Astrocyte of the spinal cord (primary cell): ENCODE data around the gene GYS1.

Experiments used
- DNase-seq: peaks from one replicate; pipeline ENCODE4 v3.0.0; 2011; ENCODE audit warnings: low read depth, low spot score
- H3K4me3 ChIP-seq: 2 replicates; pipeline ENCODE4 v1.5.1; 2011; ENCODE audit warnings: low read depth, mild to moderate bottlenecking, low read length, moderate library complexity
- in situ Hi-C: cut with HindIII; loops from 2 replicates; pipeline ENCODE4 v1.10.0; 2017; ENCODE audit warnings: low sequenced_read_pairs
- TF ChIP-seq, protein P1 (sequence below): IDR thresholded peaks from 2 replicates; pipeline ENCODE4 v1.5.1; 2012; ENCODE audit warnings: low read depth, mild to moderate bottlenecking, low read length, inconsistent platforms

Gene GYS1

DNA sequence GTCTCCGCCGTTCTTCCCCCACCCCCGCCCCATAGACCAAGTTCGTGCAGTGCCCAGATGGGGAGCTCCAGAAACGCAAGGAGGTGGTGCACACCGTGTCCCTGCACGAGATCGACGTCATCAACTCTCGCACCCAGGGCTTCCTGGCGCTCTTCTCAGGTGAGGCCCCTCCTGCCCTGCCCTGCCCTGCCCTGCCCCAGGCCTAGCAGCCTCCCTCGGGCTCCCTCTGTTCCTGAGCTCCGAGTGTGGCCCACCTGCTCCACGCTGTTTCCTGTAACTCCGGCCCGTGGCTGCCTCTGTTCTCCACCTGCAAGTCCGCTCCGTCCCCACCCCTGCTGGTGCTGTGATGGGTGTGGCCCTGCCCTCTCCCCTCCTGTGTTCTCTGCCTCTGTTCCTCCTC, 17.3 kb upstream of the GYS1 start:
- no peak for DNase-seq
- in situ Hi-C loops, result no loop called here
- no peak overlapping the region for H3K4me3 ChIP-seq
- TF ChIP-seq, protein P1, sequence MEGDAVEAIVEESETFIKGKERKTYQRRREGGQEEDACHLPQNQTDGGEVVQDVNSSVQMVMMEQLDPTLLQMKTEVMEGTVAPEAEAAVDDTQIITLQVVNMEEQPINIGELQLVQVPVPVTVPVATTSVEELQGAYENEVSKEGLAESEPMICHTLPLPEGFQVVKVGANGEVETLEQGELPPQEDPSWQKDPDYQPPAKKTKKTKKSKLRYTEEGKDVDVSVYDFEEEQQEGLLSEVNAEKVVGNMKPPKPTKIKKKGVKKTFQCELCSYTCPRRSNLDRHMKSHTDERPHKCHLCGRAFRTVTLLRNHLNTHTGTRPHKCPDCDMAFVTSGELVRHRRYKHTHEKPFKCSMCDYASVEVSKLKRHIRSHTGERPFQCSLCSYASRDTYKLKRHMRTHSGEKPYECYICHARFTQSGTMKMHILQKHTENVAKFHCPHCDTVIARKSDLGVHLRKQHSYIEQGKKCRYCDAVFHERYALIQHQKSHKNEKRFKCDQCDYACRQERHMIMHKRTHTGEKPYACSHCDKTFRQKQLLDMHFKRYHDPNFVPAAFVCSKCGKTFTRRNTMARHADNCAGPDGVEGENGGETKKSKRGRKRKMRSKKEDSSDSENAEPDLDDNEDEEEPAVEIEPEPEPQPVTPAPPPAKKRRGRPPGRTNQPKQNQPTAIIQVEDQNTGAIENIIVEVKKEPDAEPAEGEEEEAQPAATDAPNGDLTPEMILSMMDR, result no peak

DNA sequence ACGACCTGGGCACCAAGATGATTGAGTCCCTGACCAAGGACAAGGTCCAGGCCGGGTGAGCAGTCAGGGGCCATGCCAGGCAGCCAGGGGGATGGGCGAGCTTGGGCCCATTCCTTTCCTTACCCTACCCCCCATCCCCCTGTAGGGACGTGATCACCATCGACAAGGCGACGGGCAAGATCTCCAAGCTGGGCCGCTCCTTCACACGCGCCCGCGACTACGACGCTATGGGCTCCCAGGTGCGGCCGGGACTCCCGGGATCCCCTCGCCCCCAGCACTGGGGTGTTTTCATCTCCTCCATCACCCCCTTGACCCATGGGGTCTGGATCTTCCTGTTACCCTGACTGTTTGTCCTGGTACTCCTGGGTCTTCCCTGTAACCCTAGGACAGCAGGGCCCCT, 16.7 kb upstream of the GYS1 start:
- in situ Hi-C loops, result no loop called here
- TF ChIP-seq, protein P1, result no peak
- DNase-seq, result no peak
- H3K4me3 ChIP-seq, result no peak overlapping the region

DNA sequence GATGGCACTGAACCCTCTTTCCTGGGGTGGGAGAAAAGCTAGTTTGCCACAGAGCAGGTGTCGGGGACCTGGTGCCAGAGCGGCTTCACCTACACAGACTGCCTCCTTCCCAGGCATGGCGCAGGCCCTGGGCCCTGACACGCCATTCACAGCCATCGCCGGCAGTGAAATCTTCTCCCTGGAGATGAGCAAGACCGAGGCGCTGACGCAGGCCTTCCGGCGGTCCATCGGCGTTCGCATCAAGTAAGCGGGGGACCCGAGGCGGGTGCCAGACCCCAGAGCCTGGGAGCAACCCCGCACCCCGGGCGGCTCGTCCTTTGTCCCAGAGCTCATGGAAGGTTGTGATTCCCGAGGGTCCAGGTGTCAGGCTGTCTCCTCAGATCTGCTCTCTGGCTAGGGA, 13.8 kb upstream of the GYS1 start:
- in situ Hi-C loops, result no loop called here
- no peak for DNase-seq
- TF ChIP-seq, protein P1, result no peak

DNA sequence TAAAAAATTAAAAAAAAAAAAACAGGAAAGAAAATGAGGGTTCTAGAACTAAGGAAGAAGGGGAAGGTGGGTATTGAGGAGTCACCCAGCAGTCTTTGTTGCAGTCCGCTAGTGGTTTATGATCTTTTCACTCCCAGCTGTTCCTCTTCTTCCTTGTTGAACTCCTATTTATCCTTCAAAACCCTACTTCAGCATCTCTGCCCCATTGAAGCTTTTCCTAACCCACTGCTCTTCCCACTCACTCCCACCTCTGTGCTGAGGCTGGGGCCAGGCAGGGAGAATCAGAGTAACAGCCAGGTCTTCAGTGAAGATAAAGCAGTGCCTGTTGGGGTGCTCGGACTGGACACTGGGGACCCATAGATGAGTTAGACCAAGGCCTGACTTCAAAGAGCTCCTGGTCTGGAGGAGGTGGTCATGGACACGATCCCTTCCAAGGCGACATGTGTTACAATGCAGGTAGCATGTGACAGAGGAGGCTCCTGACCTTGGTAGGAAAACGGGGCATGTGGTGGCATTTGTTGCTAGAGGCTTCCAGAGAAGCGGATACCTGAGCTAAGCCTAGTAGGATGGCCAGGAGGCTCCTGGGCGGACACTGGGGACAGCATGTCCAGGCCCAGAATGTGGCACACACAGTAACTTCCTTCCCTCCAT, 12.0 kb upstream of the GYS1 start:
- in situ Hi-C loops, result no loop called here

More for the DNA sequence above, 13.8 kb upstream of the GYS1 start:
- no peak overlapping the region for H3K4me3 ChIP-seq

DNA sequence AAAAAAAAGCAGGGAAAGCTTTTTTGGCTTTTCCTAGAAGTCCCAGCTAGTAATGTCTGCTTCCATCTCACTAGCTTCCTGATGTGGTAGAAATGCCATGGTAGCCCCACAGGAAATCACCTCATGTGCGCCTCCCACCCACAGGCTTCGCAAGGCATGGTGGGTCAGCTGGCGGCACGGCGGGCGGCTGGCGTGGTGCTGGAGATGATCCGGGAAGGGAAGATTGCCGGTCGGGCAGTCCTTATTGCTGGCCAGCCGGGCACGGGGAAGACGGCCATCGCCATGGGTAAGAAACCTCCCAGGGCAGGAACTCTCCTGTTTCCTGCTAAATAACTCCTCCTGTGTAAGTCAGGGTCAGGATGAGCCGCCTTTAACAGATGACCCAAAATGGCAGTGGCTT, 11.0 kb upstream of the GYS1 start:
- no peak overlapping the region for H3K4me3 ChIP-seq
- DNase-seq, result no peak
- in situ Hi-C loops, result no loop called here
- TF ChIP-seq, protein P1, result no peak

More for the DNA sequence above, 12.0 kb upstream of the GYS1 start:
- H3K4me3 ChIP-seq, result no peak overlapping the region
- TF ChIP-seq, protein P1, result no peak
- no peak for DNase-seq

DNA sequence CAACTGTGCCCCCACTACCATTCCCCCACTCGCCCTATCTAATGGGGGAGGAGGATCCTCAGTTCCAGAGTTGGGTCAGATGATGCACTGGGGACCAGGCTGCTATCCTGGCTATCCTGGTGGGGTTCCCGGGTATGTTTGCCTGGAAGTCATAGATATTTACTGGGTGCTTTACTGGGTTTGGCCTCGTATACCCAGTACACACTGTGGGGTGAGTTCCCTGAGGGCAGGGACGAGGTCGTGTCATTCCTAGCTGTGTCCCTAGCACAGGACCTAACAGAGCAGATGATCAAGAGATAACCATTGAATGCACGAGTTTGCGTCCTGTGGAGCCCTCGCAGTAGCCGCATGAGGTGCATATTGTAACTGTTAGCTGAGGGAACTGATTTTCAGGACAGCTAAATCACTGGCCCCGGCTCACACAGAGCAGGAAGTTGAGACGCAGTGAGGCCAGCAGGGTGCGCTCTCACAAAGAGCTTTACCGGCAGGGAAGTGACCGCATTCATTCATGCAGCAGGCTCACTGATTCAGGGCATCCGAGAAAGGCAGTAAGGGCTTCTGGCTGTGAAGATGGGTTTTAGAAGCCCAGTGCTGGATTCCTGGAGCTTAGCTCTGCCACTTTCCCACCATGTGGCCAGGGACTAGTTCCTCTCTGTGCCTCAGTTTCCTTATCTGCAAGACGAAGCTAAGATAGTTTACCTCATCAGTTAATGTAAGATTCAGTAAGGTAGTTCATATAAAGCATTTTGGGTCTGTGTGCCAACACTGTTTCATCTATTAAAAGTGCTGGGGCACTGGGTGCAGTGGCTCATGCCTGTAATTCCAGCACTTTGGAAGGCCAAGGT, 6.6 kb upstream of the GYS1 start:
- no peak overlapping the region for H3K4me3 ChIP-seq
- DNase-seq, result peak; percentile 73
- TF ChIP-seq, protein P1, result peak; percentile 89
- in situ Hi-C loops, result no loop called here
